ENCODE measurements around the gene EEF1E1.
A peak's percentile ranks its signal among the peaks of the same experiment; 100 is the strongest.

Gene EEF1E1

DNA sequence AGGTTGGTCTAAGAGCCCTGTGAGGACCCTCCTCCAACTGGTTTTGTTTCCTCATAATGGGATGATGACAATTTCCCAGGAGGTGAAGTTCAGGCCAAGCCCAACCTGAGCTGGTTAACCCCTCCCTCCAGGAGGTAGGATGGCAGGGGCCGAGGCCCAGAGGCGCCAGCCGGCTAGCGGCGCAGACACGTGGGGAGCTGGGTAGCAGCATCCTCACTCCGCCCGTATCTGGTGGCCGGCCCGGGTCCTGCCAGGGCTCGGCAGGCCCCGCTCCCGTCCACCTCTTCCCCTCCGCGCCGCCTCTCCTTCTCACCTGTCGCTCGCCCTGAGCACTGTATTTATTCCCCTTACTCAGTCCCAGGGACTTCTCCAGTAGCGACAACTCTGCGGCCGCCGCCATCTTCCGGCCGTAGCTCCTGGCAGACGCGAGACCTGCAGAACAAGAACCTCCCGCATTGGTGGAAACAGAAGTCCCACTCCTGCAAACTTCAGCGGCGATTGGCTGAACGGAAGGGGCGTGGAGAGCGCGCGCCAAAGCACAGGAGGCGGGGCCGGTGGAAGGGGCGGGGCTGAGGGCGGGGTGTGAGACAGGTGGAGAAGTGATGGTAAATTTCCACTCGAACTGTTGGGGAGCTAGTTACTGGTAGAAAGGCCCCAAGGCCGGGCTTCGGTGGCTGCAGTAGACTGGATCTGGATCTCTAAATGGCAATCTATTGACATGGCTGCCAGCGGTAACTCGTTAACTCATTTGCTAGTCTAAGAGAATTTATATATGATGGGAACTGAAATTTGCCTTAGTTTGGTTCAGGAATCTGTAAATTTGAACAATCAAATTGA, at the start of gene EEF1E1:
TSS of gene EEF1E1 (minus strand) at position 427 of the 837 bp plus-strand sequence. CDS start at position 400, 27 bp downstream.
- DNase-seq: peak; percentile 98

DNA sequence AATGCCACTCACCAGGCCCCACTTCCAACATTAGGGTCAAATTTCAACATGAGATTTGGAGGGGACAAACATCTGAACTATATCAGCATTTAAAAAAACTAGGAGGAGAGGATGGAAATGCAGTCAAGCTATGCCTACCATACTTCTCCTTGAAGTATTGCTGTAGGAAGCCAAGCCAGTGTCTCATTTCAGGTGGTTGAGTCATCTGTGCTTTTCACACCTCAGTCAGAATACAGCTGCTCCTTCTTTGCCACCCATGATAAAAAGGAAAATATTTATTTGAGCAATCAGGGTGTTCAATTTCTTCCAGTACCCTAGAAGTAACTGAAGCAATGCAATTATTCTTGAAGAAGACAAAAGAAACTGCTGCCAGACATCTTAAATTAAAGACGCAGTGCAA, 47.0 kb upstream of the EEF1E1 start:
- DNase-seq: no peak

DNA sequence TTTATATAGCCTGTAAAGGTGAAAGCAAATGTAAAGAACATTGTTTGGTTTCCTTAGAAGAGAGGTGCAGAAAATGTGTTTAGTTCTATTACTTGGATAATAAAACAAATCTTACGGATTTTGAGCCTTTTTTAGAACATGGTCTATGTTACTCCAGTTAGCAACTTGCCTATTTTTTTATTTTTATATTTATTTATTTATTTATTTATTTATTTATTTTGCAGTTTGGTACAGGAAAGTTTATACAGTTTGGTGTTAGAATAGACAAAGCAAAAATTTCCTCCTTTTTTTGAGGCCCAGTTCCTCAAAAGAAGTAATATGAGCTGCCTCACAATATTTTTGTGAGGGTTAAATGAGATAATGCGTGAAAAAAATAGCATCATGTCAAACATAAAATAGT, 41.6 kb upstream of the EEF1E1 start:
- no peak for DNase-seq

DNA sequence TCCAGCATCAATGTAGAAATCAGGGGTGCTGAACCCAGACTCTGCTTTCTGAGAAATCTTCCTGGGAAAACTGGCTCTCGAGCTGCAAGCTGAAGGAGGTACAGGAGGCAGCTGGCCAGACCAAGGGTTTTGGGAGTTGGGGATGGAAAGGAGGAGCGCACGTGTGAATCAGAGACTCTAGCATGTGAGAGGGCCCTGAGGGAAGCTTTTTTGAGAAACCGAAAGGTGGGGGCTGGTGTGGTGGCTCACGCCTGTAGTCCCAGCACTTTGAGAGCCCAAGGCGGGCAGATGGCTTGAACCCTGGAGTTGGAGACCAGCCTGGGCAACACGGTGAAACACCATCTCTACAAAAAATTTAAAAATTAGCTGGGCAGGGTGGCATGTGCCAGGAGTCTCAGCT, 37.1 kb upstream of the EEF1E1 start:
- no peak for DNase-seq

DNA sequence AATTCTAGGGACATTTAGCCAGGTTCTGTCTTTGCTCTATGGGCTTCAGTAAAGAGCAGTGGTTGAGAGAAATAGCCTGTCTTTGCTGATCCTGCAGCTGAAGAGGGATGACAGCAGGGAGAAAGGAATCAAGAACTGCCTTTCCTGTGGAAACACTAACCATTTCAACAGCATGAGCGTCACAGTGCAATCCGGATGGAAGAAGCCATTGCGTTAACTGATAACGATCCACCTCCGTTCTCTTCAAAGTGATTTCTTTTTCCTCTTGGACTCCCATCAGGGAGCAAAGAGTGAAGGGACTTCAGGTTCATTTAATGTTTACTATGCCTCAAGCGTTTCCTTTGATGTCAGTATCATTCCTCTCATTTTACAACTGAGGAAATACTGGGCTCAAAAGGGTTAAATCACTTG, 35.2 kb upstream of the EEF1E1 start:
- no peak for DNase-seq

DNA sequence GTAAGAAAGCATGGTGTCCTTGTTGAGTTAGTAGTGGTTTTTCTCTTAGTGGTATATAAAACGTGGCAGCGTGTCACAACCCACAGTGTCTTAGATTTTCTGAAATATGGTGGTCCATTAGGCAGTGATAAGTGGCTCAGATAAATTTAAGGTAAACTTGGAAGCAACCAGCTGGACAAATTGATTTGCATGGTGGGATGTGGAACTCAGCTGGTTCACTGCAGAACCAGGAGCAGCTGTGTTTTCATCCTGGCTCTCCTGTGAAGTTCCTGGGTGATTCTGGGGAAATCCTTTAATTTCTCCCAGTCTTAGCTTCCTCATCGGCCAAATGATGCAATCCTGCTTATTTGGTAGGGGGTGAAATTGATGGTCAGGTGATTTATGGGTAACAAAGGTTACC, 32.9 kb upstream of the EEF1E1 start:
- DNase-seq: no peak

DNA sequence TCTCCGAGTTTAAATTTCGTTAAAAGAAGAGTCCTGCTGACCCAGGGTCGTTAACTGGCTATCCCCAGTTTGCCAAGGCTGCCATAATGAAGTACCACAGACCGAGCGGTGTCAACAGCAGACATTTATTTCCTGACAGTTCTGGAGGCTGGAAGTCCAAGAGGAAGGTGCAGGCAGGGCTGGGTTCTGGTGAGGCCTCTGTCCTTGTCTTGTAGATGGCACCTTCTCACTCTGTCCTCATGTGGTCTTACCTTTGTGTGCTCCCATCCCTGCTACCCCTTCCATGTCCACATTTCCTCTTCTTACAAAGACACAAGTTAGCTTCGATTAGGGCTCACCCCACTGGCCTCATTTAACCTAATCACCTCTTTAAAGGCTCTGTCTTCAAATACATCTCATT, 29.8 kb upstream of the EEF1E1 start:
- DNase-seq: no peak

DNA sequence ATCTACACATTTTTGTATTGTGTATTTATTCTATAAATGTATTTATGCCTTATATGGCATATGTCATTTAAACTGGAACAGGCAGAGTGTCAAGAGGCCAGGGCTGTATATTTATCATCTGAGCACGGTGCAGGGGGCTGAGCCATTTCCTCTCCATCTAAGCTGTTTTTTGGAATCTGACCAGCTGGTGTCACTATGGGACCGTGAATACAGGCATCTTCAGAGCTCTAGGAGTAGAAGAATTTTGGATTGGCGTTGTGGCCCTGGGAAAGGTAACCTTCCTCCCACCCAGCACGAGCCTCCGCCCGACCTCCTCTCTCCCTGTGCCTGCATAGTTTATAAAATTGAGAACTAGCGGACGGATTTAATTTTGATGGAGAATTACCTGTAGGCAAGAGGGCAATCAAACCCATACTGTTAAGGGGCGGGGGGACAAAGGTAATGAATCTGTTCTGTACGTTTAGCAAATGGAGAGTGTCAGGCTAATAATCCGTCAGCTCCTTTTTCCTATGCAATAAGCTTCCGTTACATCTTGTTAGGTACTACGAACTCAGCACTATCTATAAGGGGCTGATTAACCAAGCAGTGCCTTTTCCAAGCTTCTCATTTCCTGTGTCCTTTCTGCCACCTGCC, 29.0 kb upstream of the EEF1E1 start:
- no peak for DNase-seq

DNA sequence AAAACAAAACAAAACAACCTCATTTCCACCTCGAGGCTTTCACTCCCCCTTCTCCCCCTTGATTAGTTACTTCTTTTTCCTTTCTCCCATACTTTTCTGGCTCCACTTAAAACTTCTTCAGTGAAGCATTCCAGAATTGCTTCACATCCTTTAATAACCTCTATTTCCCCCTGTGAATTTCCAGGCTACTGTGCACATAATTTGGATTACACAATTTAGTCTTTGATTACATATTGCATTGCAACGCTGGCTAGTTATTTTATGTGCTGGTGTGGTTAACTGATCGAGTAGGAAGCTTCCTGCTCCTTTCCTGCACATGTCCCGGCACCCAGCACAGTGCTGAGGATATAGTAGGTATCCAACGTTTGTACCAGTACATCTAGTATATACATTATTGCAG, 28.1 kb upstream of the EEF1E1 start:
- DNase-seq: no peak

DNA sequence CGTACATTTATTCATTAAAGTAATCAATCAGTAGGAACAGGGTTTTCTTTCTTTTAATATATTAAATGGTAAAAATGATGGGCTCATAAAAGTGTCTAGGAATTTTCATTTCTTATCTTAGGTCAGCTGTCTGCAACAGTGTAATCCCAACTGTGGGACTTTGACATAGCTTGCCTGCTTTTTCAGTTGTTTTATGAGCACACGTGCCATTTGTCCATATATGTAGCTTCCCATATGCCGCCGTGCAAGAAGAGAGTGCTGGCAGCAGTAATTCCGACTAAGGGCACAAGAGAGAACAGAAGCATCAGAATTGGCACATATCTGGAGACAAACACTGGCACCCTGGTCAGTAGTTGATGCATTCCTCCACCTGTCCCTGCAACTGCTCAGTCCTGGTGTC, 20.9 kb upstream of the EEF1E1 start:
- DNase-seq: no peak

DNA sequence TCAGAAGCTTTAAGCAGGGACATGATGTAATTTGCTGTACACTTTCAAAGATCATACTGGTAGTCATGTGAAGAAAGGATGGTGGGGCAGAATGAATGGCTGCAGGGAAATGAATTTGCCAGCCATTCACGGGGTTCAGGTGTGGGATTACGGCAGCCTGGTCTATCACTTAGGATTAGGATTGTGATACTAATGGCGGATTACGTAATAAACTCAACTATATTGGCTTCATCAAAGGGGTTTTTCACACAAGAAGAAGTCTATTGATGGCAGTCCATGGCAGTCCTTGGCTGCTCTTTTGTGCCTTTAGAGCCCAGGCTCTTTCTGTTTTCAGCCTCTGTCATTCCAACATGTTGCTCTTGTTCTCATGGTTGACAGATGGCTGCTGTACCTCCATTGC, 12.6 kb upstream of the EEF1E1 start:
- DNase-seq: no peak

DNA sequence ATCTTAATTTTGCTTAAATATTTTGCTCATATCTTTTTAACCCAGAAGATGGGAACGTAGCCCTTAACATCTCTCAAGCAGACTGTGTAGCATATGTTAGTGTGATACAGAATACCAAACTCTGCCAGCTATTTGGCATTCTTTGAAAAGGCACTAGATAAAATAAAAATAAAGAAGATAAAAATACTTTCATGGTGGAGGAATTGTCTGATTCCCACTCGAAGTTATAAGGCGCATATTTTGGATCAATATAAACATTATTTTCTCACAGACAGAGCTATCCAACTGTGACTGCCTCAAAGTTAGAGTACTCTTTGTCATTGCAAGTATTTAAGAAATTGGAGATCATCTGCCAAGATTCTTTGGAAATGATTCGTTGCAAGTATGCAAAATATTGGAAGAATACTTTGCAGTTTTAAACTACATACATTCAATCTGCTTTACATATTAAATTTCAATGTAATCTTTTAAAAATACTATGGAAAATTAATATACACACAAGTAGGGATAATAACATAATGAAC, 10.8 kb upstream of the EEF1E1 start:
- DNase-seq: no peak

DNA sequence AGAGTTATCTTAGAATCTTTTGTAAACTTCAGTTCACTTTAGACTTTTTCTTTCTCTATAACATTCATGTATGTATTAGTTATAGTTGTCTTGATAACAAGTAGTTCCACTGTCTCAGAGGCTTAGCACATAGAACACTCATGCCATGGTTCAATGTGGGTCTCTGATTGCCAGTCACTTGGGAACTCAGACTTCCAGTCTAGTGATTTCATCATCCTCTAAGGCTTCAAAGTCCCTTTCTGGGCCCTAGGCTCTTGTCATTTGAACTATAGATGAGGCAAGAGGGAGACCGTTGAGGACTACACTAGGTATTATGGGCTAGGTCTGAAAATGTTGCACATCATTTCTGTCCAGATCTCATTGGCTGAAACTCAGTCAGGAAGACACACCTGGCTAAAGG, 8.4 kb upstream of the EEF1E1 start:
- no peak for DNase-seq

DNA sequence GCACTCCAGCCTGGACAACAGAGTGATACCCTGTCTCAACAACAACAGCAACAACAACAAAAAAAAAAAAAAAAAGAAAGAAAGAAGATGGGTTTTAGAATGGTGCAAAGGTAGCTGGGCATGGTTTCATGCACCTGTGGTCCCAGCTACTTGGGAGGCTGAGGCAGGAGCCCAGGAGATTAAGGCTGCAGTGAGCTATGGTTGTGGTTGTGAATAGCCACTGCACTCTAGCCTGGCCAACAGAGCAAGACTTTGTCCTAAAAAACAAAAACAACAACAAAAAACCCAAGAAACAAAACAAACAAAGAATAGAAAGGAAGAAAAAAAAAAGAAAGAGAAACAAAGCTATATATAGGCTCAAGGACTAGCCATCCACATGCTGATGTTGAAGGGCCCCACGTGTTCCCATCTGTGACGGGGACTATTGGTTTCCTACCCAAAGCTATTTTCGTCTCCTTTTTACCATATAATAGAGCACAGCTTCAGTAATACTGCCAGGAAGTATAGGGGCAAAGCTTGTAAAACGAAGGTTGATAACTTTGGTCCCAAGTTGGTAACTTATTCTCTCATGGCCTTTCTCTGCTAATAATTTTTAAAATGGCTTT, 7.9 kb upstream of the EEF1E1 start:
- DNase-seq: no peak

DNA sequence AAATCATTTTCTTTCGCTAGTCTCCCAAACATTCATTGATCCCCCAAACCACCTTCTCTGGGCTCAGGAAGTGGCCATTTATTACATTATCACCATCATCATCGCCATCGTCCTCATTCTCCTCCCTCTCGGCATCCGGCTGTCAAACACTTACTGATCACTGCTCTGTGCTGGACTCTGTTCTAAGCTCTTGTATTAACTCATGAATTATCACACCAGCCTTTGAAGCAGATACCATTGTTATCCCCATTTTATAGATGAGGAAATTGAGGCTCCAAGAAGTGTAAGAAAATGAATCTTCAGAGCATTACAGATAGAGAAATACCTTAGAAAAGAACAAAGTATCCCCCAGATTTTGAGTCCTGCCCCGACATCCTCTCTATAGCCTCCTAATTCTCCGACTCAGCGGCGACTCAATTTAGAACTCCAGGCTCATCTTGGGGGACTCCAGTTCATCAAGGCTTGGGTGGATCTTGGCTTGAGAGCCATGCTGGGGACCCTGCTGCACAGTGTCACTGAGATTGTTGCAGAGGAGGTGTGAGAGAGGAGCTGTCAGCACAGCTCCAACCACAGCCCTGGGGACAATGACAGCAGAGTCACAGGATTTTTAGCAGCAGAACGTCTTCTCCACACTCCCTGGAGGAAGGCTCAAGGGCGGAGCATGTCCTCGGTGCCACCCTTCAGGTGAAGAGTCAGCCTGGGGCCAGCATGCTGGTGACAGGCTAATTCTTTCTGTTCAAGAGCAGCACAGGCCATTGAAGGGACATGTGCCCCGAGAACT, 6.6 kb upstream of the EEF1E1 start:
- DNase-seq: no peak

DNA sequence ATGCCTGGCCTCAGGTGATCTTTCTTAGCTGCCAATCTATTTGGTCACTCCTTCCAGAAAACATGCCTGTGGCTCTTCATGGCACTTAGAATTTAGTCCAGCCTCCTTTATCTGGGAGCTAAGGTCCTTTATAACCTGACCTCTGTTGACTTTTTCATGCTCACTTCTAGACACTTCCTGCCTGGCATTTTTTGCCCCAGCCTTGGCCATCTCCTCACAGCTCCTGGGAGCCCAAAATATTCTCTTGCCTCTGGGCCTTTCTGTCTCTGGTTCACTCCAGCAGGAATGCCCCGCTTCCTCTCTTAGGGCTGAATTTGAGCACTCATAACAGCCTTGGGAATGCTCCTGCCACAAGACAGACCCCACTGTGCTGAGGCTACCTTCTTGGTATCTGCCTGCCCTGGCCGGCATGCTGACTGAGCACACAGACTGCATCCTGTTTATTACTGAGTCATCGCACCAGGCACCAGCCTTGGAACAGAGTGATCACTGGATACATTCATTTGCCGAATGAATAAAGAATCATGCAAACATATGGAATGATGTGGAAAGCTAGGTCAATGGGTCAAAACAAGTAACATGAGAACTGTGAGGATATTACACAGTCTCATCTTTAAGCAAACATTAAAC, 5.8 kb upstream of the EEF1E1 start:
- no peak for DNase-seq

DNA sequence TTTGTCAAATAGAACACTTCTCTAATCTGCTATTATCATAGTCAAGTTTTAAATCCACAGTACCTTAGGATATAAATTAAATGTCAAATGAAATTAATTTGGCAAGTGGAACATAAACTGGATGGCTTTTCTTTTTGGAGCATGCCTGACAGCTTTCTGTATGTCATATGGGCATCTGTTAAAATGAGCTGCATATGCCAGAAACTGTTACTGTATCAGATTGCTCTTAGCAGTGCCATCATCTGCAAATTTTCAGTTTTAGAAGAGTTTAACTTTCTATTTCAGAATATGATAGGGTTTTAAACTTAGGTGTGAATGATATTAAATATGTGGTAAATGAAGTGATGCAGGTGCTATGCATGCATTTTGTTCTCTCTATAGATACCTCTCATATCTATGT, 3.4 kb upstream of the EEF1E1 start:
- DNase-seq: no peak

DNA sequence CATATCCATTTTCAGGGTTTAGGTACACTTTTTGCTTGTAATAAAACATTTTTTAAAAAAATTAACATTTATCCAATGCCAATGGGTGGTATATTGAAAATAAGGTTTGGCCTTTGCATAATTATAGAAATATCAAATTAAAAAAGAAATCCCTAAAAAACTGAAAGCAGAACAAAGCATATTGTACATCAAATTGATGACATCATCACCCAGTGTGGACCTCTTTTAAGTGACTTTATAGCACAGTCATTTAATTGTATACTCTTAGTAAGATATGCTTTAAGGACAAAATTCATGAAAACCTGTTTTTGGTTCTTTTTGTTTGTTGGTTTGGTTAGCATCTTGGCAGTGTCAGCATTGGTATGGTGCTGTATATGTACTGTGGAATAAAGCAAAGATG, 1.4 kb upstream of the EEF1E1 start:
- DNase-seq: no peak

DNA sequence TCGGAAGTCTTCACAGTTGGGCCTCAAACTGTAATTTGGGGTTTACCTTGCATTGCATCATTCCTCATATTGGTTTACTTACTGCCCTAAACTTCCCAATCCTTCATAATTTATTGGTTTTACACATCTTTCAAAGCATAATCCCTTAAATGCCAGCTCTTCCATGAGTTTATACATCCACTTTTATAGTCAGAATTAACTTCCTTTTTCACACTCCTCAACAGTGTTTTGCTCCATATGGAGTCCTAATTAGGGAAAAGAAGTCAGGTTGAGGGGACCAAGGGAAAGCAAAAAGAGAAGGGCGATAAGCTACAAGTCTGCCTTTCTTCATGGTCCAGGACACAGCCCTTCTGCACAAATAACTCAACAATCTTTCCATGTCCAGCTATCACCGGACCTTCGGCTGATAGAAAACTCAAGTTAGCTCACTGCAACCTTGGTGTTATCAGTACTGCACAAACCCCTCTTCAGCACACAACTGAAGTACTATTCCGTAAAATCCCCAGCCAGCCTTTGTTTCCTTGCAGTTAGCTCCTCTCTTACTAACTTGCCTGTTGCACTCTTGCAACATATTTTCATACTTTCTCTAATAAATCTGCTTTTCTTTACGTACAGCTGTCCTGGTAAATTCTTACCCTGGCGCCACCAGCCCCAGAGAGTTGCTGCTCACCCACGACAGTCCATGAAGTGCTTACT, 2.0 kb downstream of the EEF1E1 start:
- DNase-seq: no peak

DNA sequence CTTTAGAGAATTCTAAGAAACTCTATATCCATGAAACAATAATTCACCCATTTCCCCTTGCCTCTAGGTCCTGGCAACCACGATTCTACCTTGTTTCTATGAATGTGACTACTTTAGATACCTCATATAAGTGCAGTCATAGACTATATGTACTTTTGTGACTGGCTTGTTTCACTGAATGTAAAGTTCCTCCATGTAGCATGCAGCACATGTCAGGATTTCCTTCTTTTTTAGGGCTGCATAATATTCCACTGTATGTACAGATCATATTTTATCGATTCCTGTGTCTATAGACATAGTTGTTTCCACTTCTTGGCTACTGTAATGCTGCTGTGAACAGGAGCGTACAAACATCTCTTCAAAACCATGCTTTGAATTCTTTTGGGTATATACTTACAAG, 11.7 kb downstream of the EEF1E1 start:
- DNase-seq: no peak

DNA sequence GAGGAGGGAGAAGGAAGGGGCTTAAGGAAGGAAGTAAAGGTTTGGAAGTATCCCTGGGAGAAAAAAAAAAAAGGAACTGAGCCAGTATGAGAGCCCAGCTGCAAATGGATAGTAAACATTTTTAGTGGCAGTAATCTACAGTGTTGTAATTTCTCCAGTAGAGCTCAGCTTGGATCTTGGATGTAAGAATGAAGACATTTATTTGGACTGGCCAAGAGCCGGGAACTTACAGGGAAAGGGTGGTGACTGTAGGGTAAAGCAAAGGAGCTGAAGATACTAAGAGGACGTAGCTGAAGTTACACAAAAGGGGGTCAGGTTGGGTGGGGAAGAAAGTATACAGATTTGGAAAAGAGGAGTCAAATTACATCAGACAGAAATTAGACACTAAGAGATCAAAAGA, 13.5 kb downstream of the EEF1E1 start:
- DNase-seq: no peak
